Adrenal gland (tissue), 5 donors: ENCODE measurements around the gene XYLB.

Experiments
- CTCF ChIP-seq, 6 experiments: fragments of 450-650 bp in 4 of 6; fragments of 200-600 bp in 2 of 6; sonication (generic) in 1 of 6; IDR thresholded peaks; 1 replicate in 5 of 6; 2 replicates in 1 of 6; pipeline versions ENCODE4 v1.5.1 to v1.8.0; 2016 to 2021; ENCODE audit warnings: antibody characterized with exemption in 6 of 6, mild to moderate bottlenecking in 2 of 6, moderate library complexity in 1 of 6
- POLR2A ChIP-seq, 2 donors: fragments of 450-650 bp; IDR thresholded peaks; one replicate each; pipeline ENCODE4 v1.6.1; 2017; ENCODE audit warnings: antibody characterized with exemption in 2 of 2, mild to moderate bottlenecking in 2 of 2, moderate library complexity in 1 of 2
- donor health status: DM: no; HTN: no; CAD: no.

- no peak for TF ChIP-seq CTCF (IDR thresholded peaks at IDR 0.05)
- TF ChIP-seq POLR2A (IDR thresholded peaks at IDR 0.05), result no peak
These were observed 14.4 kb upstream of the XYLB start for GRCh38 chr3:38332201-38332600.
